Endothelial cell of umbilical vein (primary cell): ENCODE data around the gene AGPS. TPM values are rescaled to one million over a fixed set of nuclear protein-coding genes. Genes with fewer than 3 reads are reported as not detected.

Source experiments
- BruUV-seq: library from RNA; stranded (reverse); fragments of 400-500 nt; replicated peaks from 2 replicates; lab custom pipeline; 2021; lab: Mats Ljungman, UMichigan
- CTCF ChIA-PET: fragments of 300-600, 350-600 bp; sonication (Branson Sonifier 250); formaldehyde crosslinking; loops from one replicate; lab custom pipeline; 2021; ENCODE audit warnings: antibody characterized with exemption, inconsistent platforms; lab: Charles Lee
- POLR2A ChIA-PET: fragments of 300-600, 350-600 bp; sonication (Branson Sonifier 250); formaldehyde crosslinking; loops from one replicate; lab custom pipeline; 2021; ENCODE audit warnings: antibody characterized with exemption, inconsistent platforms; lab: Charles Lee
- DNase-seq: peaks from one replicate; pipeline ENCODE4 v3.0.0-alpha.2; 2011; ENCODE audit warnings: low read depth, low spot score
- FAIRE-seq: peaks from 2 replicates; lab custom pipeline; 2011; peaks lifted over from hg19 to GRCh38; lab: Jason Lieb, UNC
- H2AFZ ChIP-seq: 2 replicates; pipeline ENCODE4 v1.6.0; 2012; ENCODE audit warnings: low read depth, low read length, control low read depth, inconsistent platforms
- H3K27ac ChIP-seq: 2 replicates; pipeline ENCODE4 v1.5.1; 2011; ENCODE audit warnings: low read depth, mild to moderate bottlenecking, control low read depth, low read length, moderate library complexity; ENCODE audit not compliant: insufficient read depth
- H3K27me3 ChIP-seq, 2 experiments: 2 replicates each; pipeline versions ENCODE4 v1.6.0 to v1.6.1; 2011; ENCODE audit warnings: low read length in 2 of 2, mixed read lengths in 1 of 2; ENCODE audit not compliant: control insufficient read depth in 2 of 2, insufficient read depth in 2 of 2
- H3K36me3 ChIP-seq, 2 experiments: 2 replicates in 1 of 2; 3 replicates in 1 of 2; pipeline ENCODE4 v1.5.1; 2011; ENCODE audit warnings: low read length in 2 of 2, mild to moderate bottlenecking in 1 of 2, moderate library complexity in 1 of 2; ENCODE audit not compliant: control insufficient read depth in 2 of 2, insufficient read depth in 2 of 2; ENCODE audit errors: extremely low read depth in 1 of 2
- H3K4me1 ChIP-seq: 3 replicates; pipeline ENCODE4 v1.5.1; 2011; ENCODE audit warnings: mild to moderate bottlenecking, low read length; ENCODE audit not compliant: control insufficient read depth, insufficient read depth; ENCODE audit errors: extremely low read depth
- H3K4me2 ChIP-seq: 2 replicates; pipeline ENCODE4 v1.6.1; 2011; ENCODE audit warnings: low read length, control low read depth, mixed read lengths; ENCODE audit not compliant: insufficient read depth
- H3K4me3 ChIP-seq, 3 experiments: fragments of 200-600 bp in 1 of 3; sonication (generic), shearing (Covaris generic) in 1 of 3; replicated peaks in 1 of 3; 2 replicates each; pipeline ENCODE4 v1.5.1; 2011 to 2016; ENCODE audit warnings: control low read depth in 3 of 3, low read length in 3 of 3, mild to moderate bottlenecking in 2 of 3, inconsistent platforms in 1 of 3, low read depth in 1 of 3, moderate library complexity in 1 of 3; ENCODE audit not compliant: insufficient read depth in 1 of 3
- H3K79me2 ChIP-seq: 2 replicates; pipeline ENCODE4 v1.6.0; 2012; ENCODE audit warnings: low read length, inconsistent platforms; ENCODE audit not compliant: control insufficient read depth, insufficient read depth
- H3K9ac ChIP-seq: replicated peaks from 2 replicates; pipeline ENCODE3; 2011; ENCODE audit warnings: low read length, control low read depth; ENCODE audit not compliant: insufficient read depth; ENCODE audit errors: extremely low read depth
- H3K9me1 ChIP-seq: replicated peaks from 3 replicates; pipeline ENCODE4 v1.6.0; 2011; ENCODE audit warnings: mild to moderate bottlenecking, low read length; ENCODE audit not compliant: control insufficient read depth, insufficient read depth; ENCODE audit errors: extremely low read depth
- H3K9me3 ChIP-seq: replicated peaks from 2 replicates; pipeline ENCODE4 v1.5.1; 2012; ENCODE audit warnings: low read length, inconsistent platforms; ENCODE audit not compliant: control insufficient read depth, insufficient read depth
- H4K20me1 ChIP-seq: replicated peaks from 2 replicates; pipeline ENCODE3; 2011; ENCODE audit warnings: mild to moderate bottlenecking, low read length; ENCODE audit not compliant: control insufficient read depth, insufficient read depth; ENCODE audit errors: extremely low read depth
- EZH2 ChIP-seq: IDR thresholded peaks from 2 replicates; pipeline ENCODE4 v1.6.1; 2012; ENCODE audit warnings: borderline replicate concordance, low read depth, mild to moderate bottlenecking, moderate library complexity, low read length, inconsistent platforms; ENCODE audit not compliant: severe bottlenecking
- FOS ChIP-seq: IDR thresholded peaks from 2 replicates; pipeline ENCODE4 v1.6.1; 2011; ENCODE audit warnings: mild to moderate bottlenecking, low read length, moderate library complexity, borderline replicate concordance; ENCODE audit not compliant: insufficient read depth
- GATA2 ChIP-seq: IDR thresholded peaks from 2 replicates; pipeline ENCODE4 v1.7.0; 2011; ENCODE audit warnings: low read depth, mild to moderate bottlenecking, moderate library complexity, mixed read lengths, low read length; ENCODE audit not compliant: insufficient read length, insufficient read depth
- JUN ChIP-seq: IDR thresholded peaks from 2 replicates; pipeline ENCODE4 v1.6.1; 2011; ENCODE audit warnings: borderline replicate concordance, low read depth; ENCODE audit not compliant: insufficient read length, insufficient read depth
- MYC ChIP-seq: IDR thresholded peaks from one replicate; pipeline ENCODE4 v1.6.1; 2011; ENCODE audit warnings: mild to moderate bottlenecking, low read depth, low read length
- POLR2A ChIP-seq: IDR thresholded peaks from 2 replicates; pipeline ENCODE4 v1.6.1; 2012; ENCODE audit warnings: low read depth, mild to moderate bottlenecking, control low read depth, low read length
- dilution Hi-C: fragments of 300-500 bp; cut with MboI; formaldehyde crosslinking; loops from one replicate; pipeline ENCODE4 v1.15.0; 2019; ENCODE audit warnings: low sequenced_read_pairs; ENCODE audit not compliant: extremely low pct_ligation_motif_present
- intact Hi-C: fragments of 100-400 bp; cut with micrococcal nuclease; formaldehyde crosslinking; loops from one replicate; pipeline ENCODE4 v1.10.0; 2022
- polyA plus RNA-seq, 4 experiments: library from polyadenylated mRNA; depleted of rRNA in 3 of 4; stranded (reverse) in 3 of 4; unstranded in 1 of 4; fragments of >200 nt; gene quantifications; 2 replicates each; pipeline versions ENCODE4 v1.2.1 to v1.2.3, GENCODE V29; 2011 to 2012; ENCODE audit warnings: missing spikeins in 1 of 4
- total RNA-seq: library from RNA; stranded (reverse); gene quantifications from 2 replicates; pipeline ENCODE4 v1.2.3, GENCODE V29; 2021
- TF ChIP-seq, protein P1 (sequence below): IDR thresholded peaks from 2 replicates; pipeline ENCODE4 v1.6.1; 2011; ENCODE audit not compliant: insufficient read depth, insufficient read length
- TF ChIP-seq, protein P2 (sequence below), 2 donors: IDR thresholded peaks; 1 replicate in 1 of 2; 2 replicates in 1 of 2; pipeline ENCODE4 v1.5.1; 2011; ENCODE audit warnings: low read length in 2 of 2, mild to moderate bottlenecking in 2 of 2, moderate library complexity in 2 of 2, control low read depth in 1 of 2, inconsistent platforms in 1 of 2, low read depth in 1 of 2; ENCODE audit not compliant: insufficient read depth in 1 of 2; ENCODE audit errors: extremely low read depth in 1 of 2

AGPS gene
- total and polyA plus RNA-seq, 2 donors (not counting 3 experiments of a cell fraction or from before 2014, with no cell fraction given), result 10.1 to 96.5 TPM

DNA sequence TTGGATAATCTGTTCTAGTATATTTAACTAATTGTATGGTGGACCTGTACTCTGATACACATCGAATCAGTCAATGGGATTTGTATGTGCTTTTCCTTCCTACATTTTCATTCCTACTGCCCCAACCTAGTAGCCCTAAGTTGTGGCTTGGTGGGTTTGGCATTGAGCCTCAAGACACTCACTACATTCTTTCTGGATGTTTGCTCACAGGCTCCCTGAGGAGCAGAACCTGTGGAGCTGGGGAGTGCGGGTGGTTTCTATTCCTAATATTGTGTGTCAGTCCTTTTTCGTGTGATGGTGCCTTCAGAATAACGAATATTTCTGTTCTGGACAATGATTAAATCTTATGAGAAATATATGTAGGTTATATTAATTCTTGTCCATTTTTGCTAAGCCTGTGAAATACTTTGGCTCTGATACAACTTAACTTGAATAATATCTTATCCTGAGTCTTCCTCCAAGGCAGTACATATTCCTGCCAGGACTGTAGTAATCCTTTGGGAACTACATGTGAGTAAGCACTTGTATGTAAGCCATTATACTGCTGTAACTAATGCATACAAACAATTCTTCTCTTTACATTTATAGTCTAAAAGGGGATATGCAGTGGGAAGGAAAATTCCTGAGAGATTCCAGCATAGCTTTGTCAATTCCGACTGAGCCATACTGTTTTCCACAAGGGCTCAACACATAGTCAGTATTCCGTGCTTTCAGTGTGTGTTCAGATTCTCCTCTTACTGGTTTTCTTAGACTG lies 150.6 kb downstream of the AGPS start:
- ChIA-PET POLR2A (no interaction called here), CTCF (interaction anchor here (1.4 kb wide), 1 partner anchor 38 kb away, joined by 3 read pairs; no protein-coding TSS in a partner anchor)
- TF ChIP-seq MYC (no peak), POLR2A (no peak), FOS (no peak), GATA2 (no peak), EZH2 (no peak), JUN (no peak)
- TF ChIP-seq, protein P1, sequence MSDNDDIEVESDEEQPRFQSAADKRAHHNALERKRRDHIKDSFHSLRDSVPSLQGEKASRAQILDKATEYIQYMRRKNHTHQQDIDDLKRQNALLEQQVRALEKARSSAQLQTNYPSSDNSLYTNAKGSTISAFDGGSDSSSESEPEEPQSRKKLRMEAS, result no peak
- TF ChIP-seq, protein P2, sequence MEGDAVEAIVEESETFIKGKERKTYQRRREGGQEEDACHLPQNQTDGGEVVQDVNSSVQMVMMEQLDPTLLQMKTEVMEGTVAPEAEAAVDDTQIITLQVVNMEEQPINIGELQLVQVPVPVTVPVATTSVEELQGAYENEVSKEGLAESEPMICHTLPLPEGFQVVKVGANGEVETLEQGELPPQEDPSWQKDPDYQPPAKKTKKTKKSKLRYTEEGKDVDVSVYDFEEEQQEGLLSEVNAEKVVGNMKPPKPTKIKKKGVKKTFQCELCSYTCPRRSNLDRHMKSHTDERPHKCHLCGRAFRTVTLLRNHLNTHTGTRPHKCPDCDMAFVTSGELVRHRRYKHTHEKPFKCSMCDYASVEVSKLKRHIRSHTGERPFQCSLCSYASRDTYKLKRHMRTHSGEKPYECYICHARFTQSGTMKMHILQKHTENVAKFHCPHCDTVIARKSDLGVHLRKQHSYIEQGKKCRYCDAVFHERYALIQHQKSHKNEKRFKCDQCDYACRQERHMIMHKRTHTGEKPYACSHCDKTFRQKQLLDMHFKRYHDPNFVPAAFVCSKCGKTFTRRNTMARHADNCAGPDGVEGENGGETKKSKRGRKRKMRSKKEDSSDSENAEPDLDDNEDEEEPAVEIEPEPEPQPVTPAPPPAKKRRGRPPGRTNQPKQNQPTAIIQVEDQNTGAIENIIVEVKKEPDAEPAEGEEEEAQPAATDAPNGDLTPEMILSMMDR (IDR thresholded peaks at IDR 0.05; ENCODE audit: extremely low read depth in 1 of 2, insufficient read depth in 1 of 2, low read depth in 1 of 2, low read length in 2 of 2), result no peak
- Histone ChIP-seq H2AFZ (no peak overlapping the region), H3K27me3 (no peaks in the 10 kb centered on the region), H3K36me3 (no peaks in the 10 kb centered on the region), H3K9ac (no peak overlapping the region), H3K9me3 (no peaks in the 10 kb centered on the region), H3K27ac (no peak overlapping the region), H3K4me1 (peaks cover 8% of the 10 kb centered on the region), H4K20me1 (no peaks in the 10 kb centered on the region), H3K4me2 (no peak overlapping the region), H3K9me1 (no peaks in the 10 kb centered on the region), H3K79me2 (no peaks in the 10 kb centered on the region), H3K4me3 (no peak overlapping the region)
- no peak for DNase-seq
- dilution Hi-C loops (no loop called here), intact Hi-C loops (no loop called here)
- no TSS peak for BruUV-seq
- FAIRE-seq, result no peak
